ENCODE data around the gene ANKRD44. TPM values are rescaled to one million over a fixed set of nuclear protein-coding genes. Genes with fewer than 3 reads are reported as not detected.
"Not testable (repeated sequence)": the region's sequence is repeated elsewhere in the genome, so short reads cannot be mapped to it uniquely, and the experiment has no call there.

ANKRD44 gene
- 100 to 1,000 TPM; 107 to 176 (median 141) TPM for polyA plus RNA-seq (ENCODE audit: low read depth in 6 of 6)

- ATAC-seq (ENCODE audit: low read depth in 2 of 2) (peak; percentile 81 to 82), DNase-seq (peak; percentile 90)
- Mint-ChIP-seq H3K27me3 (no peaks in the 10 kb centered on the region), H3K27ac (peak within 1 kb of the TSS; percentile 93 to 96 (median 95)), H3K4me1 (peaks cover 39 to 50% (median 47%) of the 10 kb centered on the region in 3 donors), H3K36me3 (peaks cover 0 to 7% of the 10 kb centered on the region in 2 donors), H3K9me3 (no peaks in the 10 kb centered on the region), H3K4me3 (peak within 1 kb of the TSS; percentile 91 to 99 (median 96))
Observed at GRCh38 chr2:197310271-197310985, at the start of gene ANKRD44. Gene ANKRD44 (minus strand): TSS chr2:197310780. CDS start chr2:197310604, 176 bp downstream.

GRCh38 chr2:197359859-197360258 lies 49.3 kb upstream of the ANKRD44 start:
- ATAC-seq (ENCODE audit: low read depth in 2 of 2), result no peak
- H3K9me3 Mint-ChIP-seq, result peaks cover 0 to 2% (median 0%) of the 10 kb centered on the region in 7 donors
- H3K36me3 Mint-ChIP-seq, result no peaks in the 10 kb centered on the region
- DNase-seq, result no peak
- no peak overlapping the region for H3K27ac Mint-ChIP-seq
- no peaks in the 10 kb centered on the region for H3K27me3 Mint-ChIP-seq
- no peak overlapping the region for H3K4me3 Mint-ChIP-seq
- peaks cover 4 to 6% (median 5%) of the 10 kb centered on the region in 3 donors for H3K4me1 Mint-ChIP-seq

DNA sequence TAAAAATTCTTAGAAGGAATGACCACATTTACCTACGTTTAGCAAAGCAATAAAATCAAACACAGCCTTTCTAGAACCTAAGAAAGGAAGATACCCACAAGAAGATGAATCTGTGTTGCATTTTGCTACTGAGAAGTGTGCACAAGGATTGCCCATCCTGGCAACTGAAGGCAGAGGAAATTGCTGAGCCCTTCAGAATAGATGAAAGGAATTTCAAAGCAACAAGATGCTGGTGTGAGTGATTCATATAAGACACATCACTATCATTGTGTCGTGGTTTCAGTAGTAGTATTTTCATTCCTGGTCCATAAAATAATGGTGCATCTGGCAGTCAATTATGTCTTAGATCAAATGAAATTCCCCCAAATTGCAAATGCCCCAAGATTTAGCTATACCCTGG lies 48.4 kb upstream of the ANKRD44 start:
- DNase-seq, result no peak
- Mint-ChIP-seq H3K27ac (no peak overlapping the region), H3K9me3 (peaks cover 0 to 2% (median 0%) of the 10 kb centered on the region in 7 donors), H3K4me3 (no peak overlapping the region), H3K4me1 (peaks cover 4 to 6% (median 5%) of the 10 kb centered on the region in 3 donors), H3K36me3 (no peaks in the 10 kb centered on the region), H3K27me3 (no peaks in the 10 kb centered on the region)
- ATAC-seq (ENCODE audit: low read depth in 2 of 2), result no peak

DNA sequence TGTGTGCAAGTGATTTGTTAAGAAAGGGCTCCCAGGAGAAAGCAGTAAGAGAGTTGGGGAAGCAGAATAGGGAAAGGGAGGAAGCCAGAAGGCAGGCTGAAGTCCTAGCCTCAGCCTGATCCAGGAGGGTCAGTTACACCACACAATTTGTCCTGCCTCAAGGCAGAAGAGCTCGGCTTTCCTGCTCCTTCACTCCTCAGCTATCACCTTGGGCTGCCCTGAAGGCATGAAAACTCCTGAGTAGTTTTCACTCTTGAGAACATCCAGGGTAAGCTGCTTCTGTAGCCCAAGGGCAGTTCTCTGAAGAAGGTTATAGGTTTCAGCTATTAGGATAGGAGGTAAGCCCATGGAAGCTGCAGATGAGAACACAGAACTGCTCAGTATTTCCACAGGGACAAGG lies 47.4 kb upstream of the ANKRD44 start:
- Mint-ChIP-seq H3K27ac (peak overlapping the region in 1 of 6 donors; percentile 26), H3K4me1 (peaks cover 4 to 6% (median 5%) of the 10 kb centered on the region in 3 donors), H3K9me3 (peaks cover 0 to 2% (median 0%) of the 10 kb centered on the region in 7 donors), H3K27me3 (no peaks in the 10 kb centered on the region), H3K36me3 (no peaks in the 10 kb centered on the region), H3K4me3 (no peak overlapping the region)
- no peak for DNase-seq
- ATAC-seq (ENCODE audit: low read depth in 2 of 2), result no peak

- DNase-seq (peak; percentile 5), ATAC-seq (ENCODE audit: low read depth in 2 of 2) (peak; percentile 55 to 62)
- Mint-ChIP-seq H3K4me1 (peaks cover 4 to 6% (median 5%) of the 10 kb centered on the region in 3 donors), H3K9me3 (peaks cover 0 to 2% (median 0%) of the 10 kb centered on the region in 7 donors), H3K27ac (peak overlapping the region in 1 of 6 donors; percentile 12), H3K4me3 (no peak overlapping the region), H3K27me3 (no peaks in the 10 kb centered on the region), H3K36me3 (no peaks in the 10 kb centered on the region)
Observed at GRCh38 chr2:197356136-197356535, 45.6 kb upstream of the ANKRD44 start.

- Mint-ChIP-seq H3K36me3 (no peaks in the 10 kb centered on the region), H3K4me1 (peaks cover 4 to 6% (median 5%) of the 10 kb centered on the region in 3 donors), H3K4me3 (no peak overlapping the region), H3K27me3 (no peaks in the 10 kb centered on the region), H3K9me3 (no peaks in the 10 kb centered on the region), H3K27ac (no peak overlapping the region)
- ATAC-seq (ENCODE audit: low read depth in 2 of 2) (no peak), DNase-seq (no peak)
Observed at GRCh38 chr2:197354169-197354558, 43.6 kb upstream of the ANKRD44 start.

GRCh38 chr2:197353393-197354168 lies 43.0 kb upstream of the ANKRD44 start:
- no peaks in the 10 kb centered on the region for H3K9me3 Mint-ChIP-seq
- H3K36me3 Mint-ChIP-seq, result no peaks in the 10 kb centered on the region
- no peak overlapping the region for H3K4me3 Mint-ChIP-seq
- no peak overlapping the region for H3K27ac Mint-ChIP-seq
- no peaks in the 10 kb centered on the region for H3K27me3 Mint-ChIP-seq
- peaks cover 4 to 6% (median 5%) of the 10 kb centered on the region in 3 donors for H3K4me1 Mint-ChIP-seq
- DNase-seq, result no peak
- ATAC-seq (ENCODE audit: low read depth in 2 of 2), result no peak

DNA sequence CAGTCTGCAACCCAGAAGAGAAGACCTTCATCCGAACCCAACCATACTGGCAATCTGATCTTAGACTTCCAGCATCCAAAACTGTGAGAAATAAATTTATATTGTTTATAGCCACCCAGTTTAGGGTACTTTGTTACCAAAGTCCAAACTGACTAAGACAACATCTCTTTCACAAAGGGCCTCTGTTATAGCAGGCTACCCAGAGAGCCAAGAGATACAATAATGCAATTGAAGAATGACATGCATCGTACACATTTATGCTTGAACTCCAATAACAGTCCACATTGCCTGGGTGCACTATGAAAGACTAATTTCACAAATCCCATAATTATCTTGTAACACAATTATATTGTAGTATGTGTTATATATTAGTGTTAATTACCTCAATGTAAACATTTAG lies 39.1 kb upstream of the ANKRD44 start:
- no peaks in the 10 kb centered on the region for H3K4me1 Mint-ChIP-seq
- H3K4me3 Mint-ChIP-seq, result no peak overlapping the region
- no peak overlapping the region for H3K27ac Mint-ChIP-seq
- no peak for DNase-seq
- no peaks in the 10 kb centered on the region for H3K27me3 Mint-ChIP-seq
- ATAC-seq (ENCODE audit: low read depth in 2 of 2), result no peak
- no peaks in the 10 kb centered on the region for H3K9me3 Mint-ChIP-seq
- no peaks in the 10 kb centered on the region for H3K36me3 Mint-ChIP-seq

DNA sequence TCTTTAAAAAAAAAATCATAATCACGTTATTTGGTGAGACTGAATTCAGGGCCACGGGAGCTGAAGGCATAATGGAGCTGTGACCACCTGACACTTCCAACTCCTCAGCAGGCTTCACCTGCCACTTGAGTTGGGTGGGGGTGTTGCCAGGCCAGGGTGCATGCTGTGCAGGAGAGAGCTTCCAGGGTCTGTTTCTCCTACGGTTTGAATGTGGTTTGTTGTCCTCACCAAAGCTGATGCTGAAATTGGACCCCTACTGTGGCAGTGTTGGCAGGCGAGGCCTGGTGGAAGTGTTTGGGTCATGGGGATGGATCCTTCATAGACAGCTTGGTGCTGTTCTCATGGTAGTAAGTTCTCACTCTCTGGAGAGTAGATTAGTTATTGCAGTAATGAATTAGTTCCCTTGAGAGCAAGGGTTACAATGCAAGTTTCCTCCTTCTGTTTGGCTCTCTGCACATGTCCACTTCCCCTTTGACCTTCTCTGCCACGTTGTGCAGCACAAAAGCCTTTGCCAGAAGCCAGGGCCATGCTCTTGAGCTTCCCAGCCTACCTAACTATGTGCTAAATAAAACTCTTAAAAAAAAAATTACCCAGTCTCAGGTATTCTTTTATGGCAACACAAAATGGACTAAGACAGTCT lies 38.3 kb upstream of the ANKRD44 start:
- H3K4me1 Mint-ChIP-seq, result no peaks in the 10 kb centered on the region
- no peaks in the 10 kb centered on the region for H3K36me3 Mint-ChIP-seq
- DNase-seq, result no peak
- H3K4me3 Mint-ChIP-seq, result no peak overlapping the region
- no peaks in the 10 kb centered on the region for H3K27me3 Mint-ChIP-seq
- ATAC-seq (ENCODE audit: low read depth in 2 of 2), result no peak
- H3K27ac Mint-ChIP-seq, result peak overlapping the region in 1 of 6 donors; percentile 44
- H3K9me3 Mint-ChIP-seq, result no peaks in the 10 kb centered on the region

- Mint-ChIP-seq H3K4me3 (no peak overlapping the region), H3K27ac (no peak overlapping the region), H3K4me1 (no peaks in the 10 kb centered on the region), H3K27me3 (no peaks in the 10 kb centered on the region), H3K9me3 (no peaks in the 10 kb centered on the region), H3K36me3 (no peaks in the 10 kb centered on the region)
- ATAC-seq (ENCODE audit: low read depth in 2 of 2) (no peak), DNase-seq (no peak)
Observed at GRCh38 chr2:197345846-197346370, 35.3 kb upstream of the ANKRD44 start.

DNA sequence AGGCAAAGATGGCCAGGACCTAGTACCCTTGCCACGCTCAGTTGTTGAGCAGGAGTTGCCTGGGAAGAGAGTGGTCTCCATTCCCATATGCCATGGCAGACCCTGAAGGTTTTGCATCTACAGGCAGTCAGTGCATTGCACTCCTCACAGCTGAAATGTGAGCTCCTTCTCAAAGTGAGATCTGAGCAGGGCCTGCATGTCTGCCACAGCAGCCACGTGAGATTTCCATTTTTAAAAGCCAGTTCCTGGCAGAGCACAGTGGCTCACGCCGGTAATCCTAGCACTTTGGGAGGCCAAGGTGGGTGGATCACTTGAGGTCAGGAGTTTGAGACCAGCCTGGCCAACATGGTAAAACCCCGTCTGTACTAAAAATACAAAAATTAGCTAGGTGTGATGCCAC lies 33.4 kb upstream of the ANKRD44 start:
- H3K36me3 Mint-ChIP-seq; H3K4me1 Mint-ChIP-seq; H3K9me3 Mint-ChIP-seq; ATAC-seq (ENCODE audit: low read depth in 2 of 2); H3K4me3 Mint-ChIP-seq; H3K27ac Mint-ChIP-seq; DNase-seq; H3K27me3 Mint-ChIP-seq: not testable (repeated sequence)

DNA sequence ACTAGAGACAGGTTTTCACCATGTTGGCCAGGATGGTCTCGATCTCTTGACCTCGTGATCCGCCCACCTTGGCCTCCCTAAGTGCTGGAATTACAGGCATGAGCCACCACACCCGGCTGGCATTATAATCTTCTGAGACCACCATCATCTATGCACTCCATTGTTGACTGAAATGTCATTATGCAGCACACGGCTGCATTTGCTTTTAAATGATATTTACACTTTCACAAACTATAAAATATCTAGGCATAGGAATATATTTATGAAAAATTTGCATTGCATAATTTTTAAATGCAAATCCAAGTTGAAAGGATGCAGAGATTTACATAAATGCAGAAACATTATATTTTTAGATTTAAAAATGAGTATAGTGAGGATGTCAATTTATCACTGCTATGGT lies 30.0 kb upstream of the ANKRD44 start:
- no peak overlapping the region for H3K4me3 Mint-ChIP-seq
- peaks cover 0 to 6% (median 0%) of the 10 kb centered on the region in 3 donors for H3K27me3 Mint-ChIP-seq
- H3K27ac Mint-ChIP-seq, result no peak overlapping the region
- no peaks in the 10 kb centered on the region for H3K9me3 Mint-ChIP-seq
- no peaks in the 10 kb centered on the region for H3K36me3 Mint-ChIP-seq
- DNase-seq (no peak), ATAC-seq (ENCODE audit: low read depth in 2 of 2) (no peak)
- H3K4me1 Mint-ChIP-seq, result no peaks in the 10 kb centered on the region

- ATAC-seq (ENCODE audit: low read depth in 2 of 2) (no peak), DNase-seq (no peak)
- no peak overlapping the region for H3K4me3 Mint-ChIP-seq
- H3K27me3 Mint-ChIP-seq, result peaks cover 0 to 6% (median 0%) of the 10 kb centered on the region in 3 donors
- H3K36me3 Mint-ChIP-seq, result no peaks in the 10 kb centered on the region
- H3K4me1 Mint-ChIP-seq, result no peaks in the 10 kb centered on the region
- H3K9me3 Mint-ChIP-seq, result no peaks in the 10 kb centered on the region
- no peak overlapping the region for H3K27ac Mint-ChIP-seq
Observed at GRCh38 chr2:197339496-197340220, 29.1 kb upstream of the ANKRD44 start.
